GM08714 (cell line): ENCODE measurements around the gene AIF1L.
"Not testable (repeated sequence)": the region's sequence is repeated elsewhere in the genome, so short reads cannot be mapped to it uniquely, and the experiment has no call there.

Experiments
- H3K4me3 ChIP-seq: fragments of 200-500 bp; sonication (Bioruptor generic); 2 replicates; pipeline ENCODE4 v1.5.1; 2014; ENCODE audit warnings: mild to moderate bottlenecking, low read length, inconsistent platforms
- ZNF274 ChIP-seq: IDR thresholded peaks from 2 replicates; pipeline ENCODE4 v1.6.1; 2012; ENCODE audit warnings: mild to moderate bottlenecking, low read depth, low read length

AIF1L gene

GRCh38 chr9:131087354-131087893, 8.9 kb upstream of the AIF1L start:
- H3K4me3 ChIP-seq: no peak overlapping the region
- TF ChIP-seq ZNF274: no peak

GRCh38 chr9:131090025-131090787, 6.1 kb upstream of the AIF1L start:
- H3K4me3 ChIP-seq: no peak overlapping the region
- no peak for TF ChIP-seq ZNF274

GRCh38 chr9:131091352-131091992, 4.9 kb upstream of the AIF1L start:
- H3K4me3 ChIP-seq: no peak overlapping the region
- no peak for TF ChIP-seq ZNF274

- H3K4me3 ChIP-seq: no peak overlapping the region
- TF ChIP-seq ZNF274: no peak
Measured at GRCh38 chr9:131092030-131092429, 4.3 kb upstream of the AIF1L start.

- TF ChIP-seq ZNF274: no peak
- H3K4me3 ChIP-seq: no peak overlapping the region
Measured at GRCh38 chr9:131092548-131093440, 3.5 kb upstream of the AIF1L start.

GRCh38 chr9:131094015-131094414, 2.3 kb upstream of the AIF1L start:
- H3K4me3 ChIP-seq: no peak overlapping the region
- no peak for TF ChIP-seq ZNF274

GRCh38 chr9:131094622-131095021, 1.7 kb upstream of the AIF1L start:
- H3K4me3 ChIP-seq: no peak overlapping the region
- no peak for TF ChIP-seq ZNF274

- TF ChIP-seq ZNF274: no peak
- no peak overlapping the region for H3K4me3 ChIP-seq
Measured at GRCh38 chr9:131095666-131096268, 564 bp upstream of the AIF1L start.

- no peak for TF ChIP-seq ZNF274
- no peak overlapping the region for H3K4me3 ChIP-seq
Measured at GRCh38 chr9:131097126-131097947, 1.0 kb downstream of the AIF1L start.

GRCh38 chr9:131097948-131098278, 1.6 kb downstream of the AIF1L start:
- no peak overlapping the region for H3K4me3 ChIP-seq
- TF ChIP-seq ZNF274: no peak

GRCh38 chr9:131098391-131099101, 2.2 kb downstream of the AIF1L start:
- TF ChIP-seq ZNF274: no peak
- H3K4me3 ChIP-seq: no peak overlapping the region

- no peak for TF ChIP-seq ZNF274
- no peak overlapping the region for H3K4me3 ChIP-seq
Measured at GRCh38 chr9:131099102-131099606, 2.8 kb downstream of the AIF1L start.

GRCh38 chr9:131099845-131100244, 3.5 kb downstream of the AIF1L start:
- not testable (repeated sequence) for H3K4me3 ChIP-seq
